Measurements from ENCODE around the gene TMEM41A.
"Not testable (repeated sequence)": the region's sequence is repeated elsewhere in the genome, so short reads cannot be mapped to it uniquely, and the experiment has no call there.

TMEM41A gene

DNA sequence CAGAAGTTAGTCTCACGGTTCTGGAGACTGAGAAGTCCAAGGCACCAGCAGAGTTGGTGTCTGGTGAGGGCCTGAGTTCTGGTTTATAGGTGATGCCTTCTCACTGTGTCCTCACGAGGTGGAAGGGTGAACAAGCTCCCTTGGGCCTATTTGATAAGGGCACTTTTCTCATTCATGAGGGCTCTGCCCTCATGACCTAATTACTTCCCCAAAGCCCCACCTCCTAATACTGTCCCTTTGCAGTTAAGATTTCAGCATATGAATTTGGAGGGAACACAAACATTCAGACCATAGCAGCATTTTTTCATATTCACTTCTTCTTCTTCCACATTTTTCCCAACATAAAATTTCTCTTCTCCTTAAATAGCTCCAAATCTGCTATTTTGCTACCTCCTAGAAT is 41.5 kb downstream of the TMEM41A start:
- no peak for DNase-seq (ENCODE audit: low read depth)
- no peak overlapping the region for H3K4me3 ChIP-seq (ENCODE audit: low read depth, low read length)
- TF ChIP-seq CTCF (conservative IDR thresholded peaks at IDR 0.05; ENCODE audit: low read depth, low read length): no peak

- H3K4me3 ChIP-seq (ENCODE audit: low read depth, low read length); DNase-seq (ENCODE audit: low read depth): not testable (repeated sequence)
Measured at GRCh38 chr3:185451432-185451831, 47.4 kb downstream of the TMEM41A start.

- DNase-seq (ENCODE audit: low read depth): no peak
- no peak overlapping the region for H3K4me3 ChIP-seq (ENCODE audit: low read depth, low read length)
Measured at GRCh38 chr3:185448107-185448506, 50.7 kb downstream of the TMEM41A start.

GRCh38 chr3:185444329-185444728 is 54.5 kb downstream of the TMEM41A start:
- DNase-seq (ENCODE audit: low read depth): no peak
- no peak overlapping the region for H3K4me3 ChIP-seq (ENCODE audit: low read depth, low read length)
- TF ChIP-seq CTCF (conservative IDR thresholded peaks at IDR 0.05; ENCODE audit: low read depth, low read length): no peak

More at GRCh38 chr3:185448107-185448506, 50.7 kb downstream of the TMEM41A start:
- no peak for TF ChIP-seq CTCF (conservative IDR thresholded peaks at IDR 0.05; ENCODE audit: low read depth, low read length)

DNA sequence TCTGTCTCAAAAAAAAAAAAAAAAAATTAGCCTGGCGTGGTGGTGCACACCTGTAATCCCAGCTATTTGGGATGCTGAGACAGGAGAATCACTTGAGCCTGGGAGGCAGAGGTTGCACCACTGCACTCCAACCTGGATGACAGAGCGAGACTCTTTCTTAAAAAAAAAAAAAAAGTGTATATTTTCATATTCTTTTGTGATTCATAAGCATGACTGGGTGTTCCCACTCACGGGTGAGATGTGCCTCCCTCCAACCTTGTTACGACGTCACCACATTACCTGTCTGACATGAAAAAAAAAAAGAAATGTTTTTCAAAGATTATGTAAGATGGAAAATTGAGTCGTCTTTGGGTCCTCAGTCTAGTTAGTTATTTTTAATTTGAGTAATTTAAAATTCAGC is 56.8 kb downstream of the TMEM41A start:
- no peak overlapping the region for H3K4me3 ChIP-seq (ENCODE audit: low read depth, low read length)
- DNase-seq (ENCODE audit: low read depth): no peak
- no peak for TF ChIP-seq CTCF (conservative IDR thresholded peaks at IDR 0.05; ENCODE audit: low read depth, low read length)

DNA sequence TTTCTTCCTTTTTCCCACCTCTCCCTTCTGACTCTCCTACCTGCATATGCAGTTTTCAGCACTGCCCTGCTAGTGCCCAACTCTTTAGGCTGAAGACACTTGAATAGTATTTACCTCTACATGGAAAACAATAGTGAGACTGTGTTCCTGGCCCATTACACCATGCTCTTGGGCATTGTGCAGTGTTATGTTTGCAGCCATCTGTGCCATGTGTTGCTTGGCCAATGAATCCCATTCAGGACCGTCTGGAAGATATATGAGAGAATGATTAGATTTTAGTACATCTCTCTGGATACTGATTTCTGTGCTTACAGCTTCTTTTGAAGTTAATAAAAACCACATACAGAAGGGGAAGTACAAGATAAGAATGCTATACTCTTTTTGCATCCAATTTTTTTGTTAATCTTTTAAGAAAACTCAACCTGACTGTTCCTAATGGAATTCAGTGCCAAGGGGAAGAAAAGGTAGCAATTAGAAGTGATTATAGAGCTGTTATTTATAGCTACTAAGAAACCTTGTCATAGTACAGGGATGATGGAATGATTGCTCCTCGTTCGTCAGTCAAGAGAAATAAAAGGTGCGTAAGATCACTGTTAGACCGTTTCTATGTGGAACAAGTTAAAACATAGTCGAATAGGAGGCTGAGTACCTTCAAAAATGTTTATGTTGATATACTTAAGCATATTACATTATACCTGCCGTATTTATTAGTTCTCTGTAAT is 58.9 kb downstream of the TMEM41A start:
- DNase-seq (ENCODE audit: low read depth): no peak
- TF ChIP-seq CTCF (conservative IDR thresholded peaks at IDR 0.05; ENCODE audit: low read depth, low read length): no peak
- no peak overlapping the region for H3K4me3 ChIP-seq (ENCODE audit: low read depth, low read length)
